CD4-positive, alpha-beta T cell (primary cell): ENCODE results near the gene RPS27L. TPM values are rescaled to one million over a fixed set of nuclear protein-coding genes. Genes with fewer than 3 reads are reported as not detected.
A peak's percentile ranks its signal among the peaks of the same experiment; 100 is the strongest.

Experiments used
- ATAC-seq: fragments of 200-7000 bp; cut with Tn5 transposase; one replicate; pipeline ENCODE4 v1.10.0; 2022; ENCODE audit warnings: mild to moderate bottlenecking; ENCODE audit not compliant: poor library complexity
- CTCF ChIA-PET: fragments of 350-600 bp; sonication (Branson Sonifier 250); formaldehyde crosslinking; loops from one replicate; lab custom pipeline; 2021; ENCODE audit warnings: antibody characterized with exemption, inconsistent platforms; lab: Charles Lee
- POLR2A ChIA-PET: fragments of 350-600 bp; sonication (Branson Sonifier 250); formaldehyde crosslinking; loops from one replicate; lab custom pipeline; 2021; ENCODE audit warnings: antibody characterized with exemption, inconsistent platforms; lab: Charles Lee
- DNase-seq, 14 experiments: peaks; one replicate each; pipeline ENCODE4 v3.0.0-alpha.2; 2013 to 2020; ENCODE audit warnings: mixed read lengths in 2 of 14
- H3K27ac ChIP-seq, 2 donors: one replicate each; pipeline versions ENCODE4 v1.5.1 to v1.7.0; 2013; ENCODE audit warnings: low read length in 2 of 2, low read depth in 1 of 2, mild to moderate bottlenecking in 1 of 2
- H3K27me3 ChIP-seq, 2 experiments: 1 replicate in 1 of 2; 2 replicates in 1 of 2; pipeline versions ENCODE4 v1.6.1 to v1.7.0; 2013; ENCODE audit warnings: low read length in 2 of 2, control low read depth in 1 of 2, mild to moderate bottlenecking in 1 of 2, moderate library complexity in 1 of 2; ENCODE audit not compliant: insufficient read depth in 2 of 2, control insufficient read depth in 1 of 2
- H3K36me3 ChIP-seq: one replicate; pipeline ENCODE4 v1.6.1; 2013; ENCODE audit warnings: low read length, control low read depth; ENCODE audit not compliant: insufficient read depth
- H3K4me1 ChIP-seq: one replicate; pipeline ENCODE4 v1.6.1; 2013; ENCODE audit warnings: low read length, control low read depth; ENCODE audit not compliant: insufficient read depth
- H3K4me3 ChIP-seq: one replicate; pipeline ENCODE4 v1.5.1; 2013; ENCODE audit warnings: mild to moderate bottlenecking, low read length, moderate library complexity
- H3K9me3 ChIP-seq, 2 experiments: 1 replicate in 1 of 2; 2 replicates in 1 of 2; pipeline versions ENCODE4 v1.6.1 to v1.7.0; 2013; ENCODE audit warnings: low read length in 2 of 2, mild to moderate bottlenecking in 2 of 2, control low read depth in 1 of 2, moderate library complexity in 1 of 2; ENCODE audit not compliant: control insufficient read depth in 1 of 2, insufficient read depth in 1 of 2
- H3K27ac Mint-ChIP-seq: one replicate; pipeline ENCODE4 v1.8.0; 2020; ENCODE audit warnings: mixed read lengths
- H3K27me3 Mint-ChIP-seq: one replicate; pipeline ENCODE4 v1.8.0; 2021; ENCODE audit warnings: mixed read lengths
- H3K36me3 Mint-ChIP-seq: one replicate; pipeline ENCODE4 v1.8.0; 2021; ENCODE audit warnings: low read depth, mixed read lengths
- H3K4me1 Mint-ChIP-seq: one replicate; pipeline ENCODE4 v1.8.0; 2021; ENCODE audit warnings: low read depth, mixed read lengths
- H3K4me3 Mint-ChIP-seq: one replicate; pipeline ENCODE4 v1.8.0; 2020; ENCODE audit warnings: mild to moderate bottlenecking, mixed read lengths
- H3K9me3 Mint-ChIP-seq: one replicate; pipeline ENCODE4 v1.8.0; 2020; ENCODE audit warnings: mixed read lengths
- intact Hi-C, 2 experiments: fragments of 100-400 bp; cut with DNase I in 1 of 2; cut with micrococcal nuclease in 1 of 2; formaldehyde crosslinking; loops; one replicate each; pipeline versions ENCODE4 v1.15.1 to v1.9.0; 2023 to 2025; cut with DNase I, micrococcal nuclease
- total RNA-seq, 174 experiments: library from RNA in 2 of 174; stranded (reverse) in 2 of 174; gene quantifications; one replicate each; pipeline ENCODE4 v1.2.3 and lab custom pipeline; 2021 to 2026
- TF ChIP-seq, protein P1 (sequence below): fragments of 200-600 bp; IDR thresholded peaks from one replicate; pipeline ENCODE4 v1.8.0; 2022; ENCODE audit warnings: antibody characterized with exemption, mild to moderate bottlenecking

The RPS27L gene
- total RNA-seq, 2 experiments from 2014 or later: 40.0 to 43.1 TPM

DNA sequence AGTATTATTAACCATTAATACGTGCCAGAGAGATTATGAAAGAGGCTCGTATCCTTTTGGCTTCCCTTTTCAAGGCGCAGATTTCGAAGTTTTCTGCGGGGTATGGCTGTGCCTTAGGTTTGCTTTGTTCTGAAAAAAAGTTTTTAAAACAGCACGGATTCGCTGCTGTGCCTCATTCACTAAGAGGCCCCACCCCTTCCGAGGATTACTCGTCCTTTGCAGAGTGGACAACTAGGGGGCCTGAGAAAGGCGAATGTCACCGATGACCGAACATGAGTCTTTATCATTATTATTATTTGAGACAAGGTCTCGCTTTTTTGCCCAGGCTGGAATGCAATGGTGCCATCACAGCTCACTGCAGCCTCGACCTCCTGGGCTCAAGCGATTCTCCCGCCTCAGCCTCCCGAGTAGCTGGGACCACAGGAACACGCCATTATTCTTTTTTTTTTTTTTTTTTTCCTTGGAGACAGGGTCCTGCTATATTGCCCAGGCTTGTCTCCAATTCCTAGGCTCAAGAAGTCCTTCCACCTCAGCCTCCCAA lies 684 bp upstream of the RPS27L start:
- peaks cover 32% of the 10 kb centered on the region for H3K4me1 Mint-ChIP-seq
- DNase-seq (peak in 8 of 14 experiments; percentile 1 to 61 (median 18)), ATAC-seq (peak; percentile 19)
- H3K4me1 ChIP-seq: peaks cover 10% of the 10 kb centered on the region
- TF ChIP-seq, protein P1, sequence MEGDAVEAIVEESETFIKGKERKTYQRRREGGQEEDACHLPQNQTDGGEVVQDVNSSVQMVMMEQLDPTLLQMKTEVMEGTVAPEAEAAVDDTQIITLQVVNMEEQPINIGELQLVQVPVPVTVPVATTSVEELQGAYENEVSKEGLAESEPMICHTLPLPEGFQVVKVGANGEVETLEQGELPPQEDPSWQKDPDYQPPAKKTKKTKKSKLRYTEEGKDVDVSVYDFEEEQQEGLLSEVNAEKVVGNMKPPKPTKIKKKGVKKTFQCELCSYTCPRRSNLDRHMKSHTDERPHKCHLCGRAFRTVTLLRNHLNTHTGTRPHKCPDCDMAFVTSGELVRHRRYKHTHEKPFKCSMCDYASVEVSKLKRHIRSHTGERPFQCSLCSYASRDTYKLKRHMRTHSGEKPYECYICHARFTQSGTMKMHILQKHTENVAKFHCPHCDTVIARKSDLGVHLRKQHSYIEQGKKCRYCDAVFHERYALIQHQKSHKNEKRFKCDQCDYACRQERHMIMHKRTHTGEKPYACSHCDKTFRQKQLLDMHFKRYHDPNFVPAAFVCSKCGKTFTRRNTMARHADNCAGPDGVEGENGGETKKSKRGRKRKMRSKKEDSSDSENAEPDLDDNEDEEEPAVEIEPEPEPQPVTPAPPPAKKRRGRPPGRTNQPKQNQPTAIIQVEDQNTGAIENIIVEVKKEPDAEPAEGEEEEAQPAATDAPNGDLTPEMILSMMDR: no peak
- ChIA-PET CTCF (interaction anchor here (0.7 to 1.1 kb wide), 2 partner anchors 29 to 80 kb away, joined by 3 read pairs; no protein-coding TSS in a partner anchor), POLR2A (interaction anchor here (0.7 to 6.2 kb wide), 16 partner anchors 8 to 346 kb away, joined by 3 to 103 read pairs (median 6); partner anchors contain the start of genes APH1B, RAB8B and USP3)
- H3K27me3 Mint-ChIP-seq: no peaks in the 10 kb centered on the region
- peak overlapping the region; percentile 98 for H3K27ac Mint-ChIP-seq
- H3K9me3 Mint-ChIP-seq: no peaks in the 10 kb centered on the region
- H3K4me3 Mint-ChIP-seq: peak overlapping the region; percentile 91
- H3K4me3 ChIP-seq: peak overlapping the region; percentile 95
- no peaks in the 10 kb centered on the region for H3K9me3 ChIP-seq
- peak overlapping the region in 1 of 2 donors; percentile 46 for H3K27ac ChIP-seq
- H3K36me3 Mint-ChIP-seq: peaks cover 36% of the 10 kb centered on the region
- intact Hi-C loops: loop anchor here (1.0 to 5.0 kb wide), 7 partner anchors 31 to 123 kb away; partner anchors contain the start of genes APH1B (in 1 of the 2) and RAB8B (in 1 of the 2)
- no peaks in the 10 kb centered on the region for H3K27me3 ChIP-seq
- H3K36me3 ChIP-seq: peaks cover 15% of the 10 kb centered on the region

GRCh38 chr15:63156755-63157117 lies 541 bp downstream of the RPS27L start:
- Histone ChIP-seq H3K27me3 (no peaks in the 10 kb centered on the region), H3K9me3 (no peaks in the 10 kb centered on the region), H3K36me3 (peaks cover 23% of the 10 kb centered on the region), H3K4me3 (peak overlapping the region; percentile 95), H3K27ac (peak overlapping the region; percentile 53 to 70), H3K4me1 (peaks cover 10% of the 10 kb centered on the region)
- Mint-ChIP-seq H3K27me3 (no peaks in the 10 kb centered on the region), H3K4me1 (peaks cover 36% of the 10 kb centered on the region), H3K4me3 (peak overlapping the region; percentile 100), H3K36me3 (peaks cover 43% of the 10 kb centered on the region), H3K27ac (peak overlapping the region; percentile 98), H3K9me3 (no peaks in the 10 kb centered on the region)
- DNase-seq: peak in 5 of 14 experiments; percentile 1 to 44 (median 29)
- TF ChIP-seq, protein P1: no peak
- POLR2A ChIA-PET: interaction anchor here (0.6 to 6.2 kb wide), 17 partner anchors 9 to 937 kb away, joined by 3 to 103 read pairs (median 5); partner anchors contain the start of genes APH1B, CIAO2A, RAB8B and USP3
- no peak for ATAC-seq
- CTCF ChIA-PET: no interaction called here
- intact Hi-C loops: loop anchor here (1.0 to 5.0 kb wide), 7 partner anchors 33 to 124 kb away; partner anchors contain the start of genes APH1B (in 1 of the 2) and RAB8B (in 1 of the 2)

GRCh38 chr15:63156086-63156710 lies 1.1 kb downstream of the RPS27L start:
- intact Hi-C loops: loop anchor here (2.0 to 5.0 kb wide), 5 partner anchors 33 to 125 kb away; partner anchors contain the start of gene APH1B (in 1 of the 2)
- Histone ChIP-seq H3K4me3 (peak overlapping the region; percentile 95), H3K4me1 (peaks cover 10% of the 10 kb centered on the region), H3K9me3 (no peaks in the 10 kb centered on the region), H3K27me3 (no peaks in the 10 kb centered on the region), H3K36me3 (peaks cover 23% of the 10 kb centered on the region), H3K27ac (no peak overlapping the region)
- H3K9me3 Mint-ChIP-seq: no peaks in the 10 kb centered on the region
- DNase-seq (no peak), ATAC-seq (no peak)
- ChIA-PET CTCF (no interaction called here), POLR2A (interaction anchor here (0.6 to 6.2 kb wide), 13 partner anchors 9 to 348 kb away, joined by 3 to 103 read pairs (median 5); partner anchors contain the start of genes RAB8B and USP3)
- peaks cover 48% of the 10 kb centered on the region for H3K36me3 Mint-ChIP-seq
- no peaks in the 10 kb centered on the region for H3K27me3 Mint-ChIP-seq
- TF ChIP-seq, protein P1: no peak
- H3K27ac Mint-ChIP-seq: peak overlapping the region; percentile 98
- peak overlapping the region; percentile 100 for H3K4me3 Mint-ChIP-seq
- peaks cover 40% of the 10 kb centered on the region for H3K4me1 Mint-ChIP-seq
